Activated effector memory CD4-positive, alpha-beta T cell treated with anti-CD3 and anti-CD28 coated beads, Interleukin-2, amount 50 U/mL, for 16 hours (primary cell): Measurements from ENCODE around the gene FGFR1OP2.
A peak's percentile ranks its signal among the peaks of the same experiment; 100 is the strongest.
"Not testable (repeated sequence)": the region's sequence is repeated elsewhere in the genome, so short reads cannot be mapped to it uniquely, and the experiment has no call there.

Source experiments
- DNase-seq: peaks from one replicate; pipeline ENCODE4 v3.0.0-alpha.2; 2020

The FGFR1OP2 gene

DNA sequence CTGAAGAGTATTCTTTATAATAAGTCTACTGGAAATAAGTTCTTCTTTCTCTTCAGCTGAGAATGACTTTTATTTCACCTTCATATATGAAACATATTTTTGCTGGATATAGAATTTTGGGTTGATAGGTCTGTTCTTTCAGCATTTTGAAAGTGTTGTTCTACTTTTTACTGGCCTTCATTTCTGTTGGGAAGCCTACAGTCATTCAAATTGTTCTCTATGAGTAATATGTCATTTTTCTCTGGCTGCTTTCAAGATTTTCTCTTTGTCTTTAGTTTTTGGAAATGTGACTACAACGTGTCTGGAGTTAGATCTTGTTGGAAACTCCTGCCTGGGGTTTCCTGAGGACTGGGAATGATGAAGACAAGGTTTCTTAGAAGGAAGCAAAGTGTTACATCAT is 10.0 kb downstream of the FGFR1OP2 start:
- DNase-seq, result no peak

DNA sequence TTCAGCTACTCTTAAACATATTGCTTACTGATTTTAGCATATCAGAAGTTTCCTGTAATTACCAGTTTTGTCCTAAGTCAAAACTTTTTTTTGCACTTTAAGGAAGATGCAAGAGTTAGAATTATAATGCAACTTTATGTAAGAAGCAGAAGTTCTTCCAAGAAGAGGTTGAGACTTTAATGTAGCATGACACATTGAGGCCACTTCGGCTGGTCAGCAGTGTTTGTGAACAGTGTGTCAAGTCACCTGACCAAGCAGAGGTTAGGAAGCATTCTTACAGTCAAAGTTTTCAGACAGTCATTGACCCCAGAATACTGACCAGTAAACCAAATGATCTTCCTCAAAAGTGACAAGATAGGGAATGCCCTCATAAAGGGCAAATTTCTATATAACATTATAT is 15.2 kb downstream of the FGFR1OP2 start:
- no peak for DNase-seq

DNA sequence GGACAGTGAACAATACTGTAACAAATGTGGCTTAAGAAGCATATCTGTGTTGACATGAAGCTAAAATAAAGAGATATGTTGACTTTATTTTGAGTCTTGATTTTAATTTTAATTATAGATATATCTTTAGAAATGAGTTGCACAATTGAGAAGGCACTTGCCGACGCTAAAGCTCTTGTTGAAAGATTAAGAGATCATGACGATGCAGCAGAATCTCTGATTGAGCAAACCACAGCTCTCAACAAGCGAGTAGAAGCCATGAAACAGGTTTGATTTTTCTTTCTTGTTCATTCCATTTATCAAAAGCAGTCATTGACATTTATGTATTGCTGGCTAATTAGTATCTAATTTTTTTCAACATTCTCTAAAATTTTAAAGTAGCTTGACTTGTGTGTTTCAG is 15.8 kb downstream of the FGFR1OP2 start:
- DNase-seq, result no peak

DNA sequence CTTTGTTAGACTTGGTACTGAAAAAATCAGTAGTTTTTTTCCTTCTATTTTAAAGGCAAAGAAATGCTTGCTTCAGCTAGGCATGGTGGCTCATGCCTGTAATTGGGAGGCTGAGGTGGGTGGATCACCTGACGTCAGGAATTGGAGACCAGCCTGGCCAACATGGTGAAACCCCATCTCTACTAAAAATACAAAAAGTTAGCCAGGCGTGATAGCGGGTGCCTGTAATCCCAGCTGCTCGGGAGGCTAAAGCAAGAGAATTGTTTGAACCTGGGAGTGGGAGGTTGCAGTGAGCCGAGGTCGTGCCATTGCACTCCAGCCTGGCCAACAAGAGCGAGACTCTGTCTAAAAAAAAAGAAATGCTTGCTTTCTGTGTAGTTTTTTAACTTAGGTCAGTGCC is 23.1 kb downstream of the FGFR1OP2 start:
- not testable (repeated sequence) for DNase-seq

DNA sequence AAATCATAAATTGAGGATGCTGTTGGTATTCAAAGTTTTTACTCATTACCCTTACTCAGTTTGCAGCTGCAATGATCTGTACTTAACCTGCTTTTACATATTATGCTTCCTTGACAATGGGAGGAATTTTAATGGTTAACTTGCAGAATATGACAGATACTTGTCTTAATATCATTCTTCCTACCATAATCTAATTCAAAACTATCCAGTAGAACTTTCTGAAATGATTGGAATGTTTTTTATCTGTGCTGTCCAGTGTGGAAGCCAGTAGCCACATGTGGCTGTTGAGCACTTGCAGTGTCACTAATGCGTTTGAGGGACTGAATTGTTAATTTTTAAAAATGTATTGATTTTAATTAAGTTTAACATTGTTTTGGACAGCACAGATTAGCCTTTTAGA is 23.5 kb downstream of the FGFR1OP2 start:
- DNase-seq, result no peak

DNA sequence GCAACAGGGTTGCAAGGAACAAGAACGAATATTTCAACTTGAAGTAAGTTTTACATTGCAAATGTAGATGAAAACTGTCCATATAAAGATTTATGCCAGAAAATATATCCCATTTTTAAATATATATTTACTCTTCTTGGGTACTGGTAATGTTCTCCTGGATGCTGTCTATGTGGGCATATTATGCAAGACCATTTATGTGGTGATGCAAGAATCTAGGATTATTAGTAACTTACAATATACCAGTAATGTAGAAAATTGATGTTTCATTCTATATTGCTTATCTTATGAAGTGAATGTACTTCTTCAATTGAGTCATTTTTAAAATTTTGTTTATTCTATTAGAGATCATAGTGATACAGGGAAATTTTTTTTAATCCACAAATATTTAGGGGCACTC is 25.1 kb downstream of the FGFR1OP2 start:
- DNase-seq, result no peak

DNA sequence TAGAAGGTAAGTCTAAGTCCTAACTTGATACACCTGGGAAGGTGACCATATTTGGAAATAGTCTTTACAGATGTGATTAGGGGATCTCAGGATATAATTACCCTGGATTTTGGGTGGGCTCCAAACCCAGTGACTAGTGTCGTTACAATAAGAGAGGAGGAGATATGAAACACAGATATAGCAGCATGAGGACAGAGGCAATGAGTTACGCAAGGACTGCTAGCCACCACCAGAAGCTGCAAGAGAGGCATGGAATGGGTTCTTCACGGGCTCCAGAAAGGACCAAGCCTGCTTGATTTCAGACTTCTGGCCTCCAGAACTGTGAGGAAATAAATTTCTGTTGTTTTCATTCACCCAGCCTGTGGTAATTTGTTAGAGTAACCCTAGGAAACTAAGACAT is 28.6 kb downstream of the FGFR1OP2 start:
- no peak for DNase-seq

DNA sequence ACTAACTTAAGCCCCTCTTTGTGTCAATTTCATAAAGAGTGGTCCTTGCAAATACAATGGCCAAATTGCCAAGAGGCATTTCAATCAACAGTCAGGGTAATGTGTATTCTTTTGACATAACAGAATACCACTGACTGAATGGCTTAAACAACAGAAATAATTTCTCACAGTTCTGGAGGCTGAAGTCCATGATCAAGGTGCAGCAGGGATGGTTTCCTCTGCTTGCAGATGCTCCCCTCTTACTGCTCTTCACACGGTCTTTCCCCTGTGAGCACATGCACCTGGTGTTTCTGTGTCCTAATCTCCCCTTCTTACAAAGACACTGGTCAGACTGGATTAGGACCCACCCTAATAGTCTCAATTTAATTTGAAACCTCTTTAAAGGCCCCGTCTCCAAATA is 31.9 kb downstream of the FGFR1OP2 start:
- no peak for DNase-seq

DNA sequence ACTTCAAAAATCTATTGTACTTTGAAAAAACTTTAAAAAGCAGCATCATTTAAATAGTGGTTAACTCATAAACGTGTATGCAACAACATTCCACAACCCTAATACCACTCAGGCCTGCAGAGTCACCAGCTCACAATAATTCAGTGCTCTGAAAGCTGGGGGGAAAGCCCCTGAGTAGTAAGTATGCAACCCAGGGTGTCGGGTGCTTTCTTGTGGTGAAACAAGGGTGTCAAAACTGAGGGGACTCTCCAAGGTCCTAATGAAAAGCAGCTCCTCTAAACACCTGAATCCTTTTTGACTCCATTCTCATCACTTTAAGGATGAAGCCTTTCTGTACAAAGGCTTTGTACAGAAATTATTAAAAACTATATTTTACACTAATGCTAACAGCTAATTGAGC is 33.7 kb downstream of the FGFR1OP2 start:
- peak; percentile 83 for DNase-seq

DNA sequence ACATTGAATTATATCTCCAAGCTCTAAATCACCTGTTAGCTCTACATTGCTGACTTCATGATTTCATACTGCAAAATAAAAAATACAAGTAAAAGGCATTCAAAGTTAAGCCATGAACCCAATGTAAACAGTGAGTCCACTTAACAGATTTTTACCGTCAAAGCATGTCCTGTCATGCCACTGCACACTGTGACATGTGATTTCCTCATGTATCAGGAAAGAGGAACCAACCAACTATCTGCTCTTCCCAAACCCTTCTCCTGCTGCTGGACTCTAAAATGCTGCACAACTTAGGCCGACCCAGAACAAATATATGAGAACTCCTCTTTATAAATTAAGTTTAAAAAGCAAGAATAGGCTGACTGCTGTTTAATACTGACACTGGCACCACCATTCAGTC is 38.4 kb downstream of the FGFR1OP2 start:
- DNase-seq, result no peak

DNA sequence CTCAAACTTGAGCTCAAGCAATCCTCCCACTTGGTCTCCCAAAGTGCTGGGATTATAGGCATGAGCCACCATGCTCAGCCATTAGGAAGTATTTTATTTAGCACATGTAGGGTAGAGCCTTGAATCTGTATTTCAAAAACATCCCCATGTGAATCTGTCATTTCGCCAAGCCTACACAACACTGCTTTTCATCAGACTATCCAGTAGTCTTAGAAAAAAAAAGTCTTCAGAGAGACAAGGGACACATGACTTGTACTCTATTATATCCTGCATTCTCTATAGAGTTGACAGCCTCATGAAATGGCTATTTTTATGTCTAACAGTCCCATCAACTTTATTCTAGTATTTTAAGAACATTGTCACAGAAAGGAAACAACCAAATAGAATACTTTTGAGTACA is 40.5 kb downstream of the FGFR1OP2 start:
- no peak for DNase-seq

DNA sequence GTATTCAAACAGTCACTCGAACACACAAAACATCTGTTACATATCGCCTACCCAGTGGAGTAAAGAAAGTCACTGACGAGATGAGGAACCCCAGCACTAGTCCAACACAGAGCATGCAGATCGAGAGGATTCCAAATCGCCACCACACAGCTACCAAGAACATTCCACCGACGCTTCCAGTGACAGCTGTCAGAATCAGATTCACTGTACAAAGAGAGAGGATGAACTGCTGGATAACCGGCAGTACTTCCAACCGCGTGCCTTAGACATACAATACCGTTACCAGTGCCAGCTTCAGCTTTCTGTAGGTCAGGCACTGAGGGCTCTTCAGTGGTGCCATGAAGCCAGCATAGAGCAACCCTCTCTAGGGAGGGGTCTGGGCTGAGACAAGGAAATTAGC is 41.5 kb downstream of the FGFR1OP2 start:
- DNase-seq, result no peak

DNA sequence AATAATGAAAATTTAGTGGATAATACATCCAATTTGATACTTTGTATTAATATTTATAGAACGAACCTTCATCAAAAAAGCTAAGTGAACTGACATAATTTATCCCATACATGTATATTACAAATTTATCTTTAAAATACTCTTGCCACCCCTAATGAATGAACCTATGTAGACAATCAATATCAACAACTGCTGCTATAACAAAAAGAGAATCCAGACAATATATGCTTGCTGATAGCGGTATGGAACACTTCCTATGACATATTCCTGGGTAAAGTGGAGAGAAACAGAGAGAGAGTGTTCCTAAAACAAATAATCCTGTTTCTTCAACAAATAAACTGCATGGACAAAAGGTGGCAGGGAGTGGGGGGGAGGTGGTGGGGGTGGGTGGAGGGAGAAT is 44.6 kb downstream of the FGFR1OP2 start:
- no peak for DNase-seq

DNA sequence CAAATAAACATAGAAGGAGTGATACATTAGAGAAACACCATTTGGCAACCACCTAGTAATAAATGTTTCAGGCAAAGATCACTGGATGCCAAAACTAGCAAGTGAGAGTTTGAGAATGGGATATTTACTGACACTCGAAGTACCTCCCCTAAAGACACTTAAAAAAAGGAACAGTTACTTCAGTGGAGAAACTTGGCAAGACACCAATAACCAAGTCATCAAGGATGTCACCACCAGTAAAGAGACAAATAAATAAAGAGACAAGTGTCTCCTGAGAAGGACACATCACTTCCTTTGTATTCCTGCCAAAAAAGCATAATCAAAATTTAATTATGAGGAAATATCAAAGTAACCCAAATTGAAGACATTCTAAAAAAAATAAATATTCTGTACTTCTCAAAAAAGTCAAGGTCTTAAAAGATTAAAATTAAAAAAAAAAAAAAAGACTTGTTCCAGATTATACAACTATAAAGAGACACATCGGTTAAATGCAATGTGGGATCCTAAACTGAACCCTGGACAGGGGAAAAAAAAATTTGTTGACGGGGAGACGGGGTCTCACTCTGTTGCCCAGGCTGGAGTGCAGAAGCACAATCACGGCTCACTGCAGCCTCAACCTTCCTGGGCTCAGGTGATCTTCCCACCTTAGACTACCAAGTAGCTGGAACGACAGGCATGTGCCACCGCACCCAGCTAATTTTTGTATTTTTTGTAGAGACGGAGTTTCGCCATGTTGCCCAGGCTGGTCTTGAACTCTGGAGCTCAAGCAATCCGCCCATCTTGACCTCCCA is 49.6 kb downstream of the FGFR1OP2 start:
- no peak for DNase-seq

DNA sequence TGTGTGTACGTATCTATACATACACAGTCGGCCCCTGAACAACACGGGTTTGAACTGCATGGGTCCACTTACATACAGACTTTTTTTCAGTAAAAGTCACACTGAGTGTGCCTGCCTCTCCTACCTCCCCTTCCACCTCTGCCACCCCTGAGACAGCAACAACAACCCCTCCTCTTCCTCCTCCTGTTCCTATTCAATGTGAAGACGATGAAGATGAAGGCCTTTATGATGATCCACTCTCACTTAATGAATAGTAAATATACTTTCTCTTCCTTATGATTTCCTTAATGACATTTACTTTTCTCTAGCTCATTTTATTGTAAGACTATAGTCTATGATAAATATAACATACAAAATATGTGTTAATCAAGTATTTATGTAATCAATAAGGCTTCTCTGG is 50.4 kb downstream of the FGFR1OP2 start:
- no peak for DNase-seq

DNA sequence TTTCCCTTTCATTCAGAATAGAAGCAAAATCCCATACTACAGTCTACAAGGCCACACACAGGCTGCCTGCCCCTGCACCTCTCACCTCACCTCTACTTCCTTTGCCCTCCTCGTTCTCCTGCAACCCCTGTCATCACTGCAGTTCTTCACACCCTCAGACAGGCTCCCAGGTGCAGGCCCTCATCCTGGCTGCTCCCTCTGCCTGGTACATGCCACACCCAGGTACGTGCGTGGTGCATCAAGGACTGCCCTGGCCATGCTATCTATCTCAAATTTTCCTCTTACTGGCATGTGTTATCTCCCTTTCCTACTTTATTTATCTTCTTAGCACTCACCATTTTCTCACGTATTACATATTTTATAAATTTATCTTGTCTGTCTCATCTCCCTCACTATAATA is 51.6 kb downstream of the FGFR1OP2 start:
- no peak for DNase-seq

DNA sequence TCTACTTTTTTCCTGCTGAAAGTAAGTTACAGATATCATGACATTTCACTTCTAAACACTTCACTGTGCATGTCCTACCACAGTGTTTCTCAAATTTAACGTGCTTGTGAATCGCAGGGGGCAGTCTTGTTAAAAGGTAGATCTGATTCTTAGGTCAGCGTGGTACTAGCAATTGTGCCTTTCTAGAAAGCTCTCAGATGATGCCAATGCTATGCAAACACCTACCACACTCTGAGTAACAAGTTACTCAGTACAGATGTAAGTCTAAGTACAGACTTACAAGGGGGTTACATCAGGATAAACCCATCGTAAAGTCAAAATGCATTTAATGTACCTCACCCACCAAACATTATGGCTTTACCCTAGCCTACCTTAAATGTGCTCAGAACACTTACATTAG is 53.6 kb downstream of the FGFR1OP2 start:
- no peak for DNase-seq

DNA sequence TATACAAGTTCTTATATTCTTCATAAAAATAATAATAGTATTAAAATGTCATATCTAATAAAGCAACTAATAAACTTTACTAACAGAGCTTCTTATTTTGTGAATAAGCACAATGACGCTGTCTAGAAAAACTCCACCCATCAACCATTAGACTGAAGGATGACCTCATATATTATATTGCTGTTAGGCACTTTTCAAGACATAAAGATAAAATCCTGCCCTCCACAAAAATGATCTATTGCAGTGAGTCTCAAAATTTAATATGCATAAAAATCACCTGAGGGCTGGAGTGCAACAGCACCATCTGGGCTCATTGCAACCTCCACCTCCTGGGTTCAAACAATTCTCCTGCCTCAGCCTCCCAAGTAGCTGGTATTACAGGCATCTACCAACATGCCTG is 55.8 kb downstream of the FGFR1OP2 start:
- DNase-seq, result no peak

DNA sequence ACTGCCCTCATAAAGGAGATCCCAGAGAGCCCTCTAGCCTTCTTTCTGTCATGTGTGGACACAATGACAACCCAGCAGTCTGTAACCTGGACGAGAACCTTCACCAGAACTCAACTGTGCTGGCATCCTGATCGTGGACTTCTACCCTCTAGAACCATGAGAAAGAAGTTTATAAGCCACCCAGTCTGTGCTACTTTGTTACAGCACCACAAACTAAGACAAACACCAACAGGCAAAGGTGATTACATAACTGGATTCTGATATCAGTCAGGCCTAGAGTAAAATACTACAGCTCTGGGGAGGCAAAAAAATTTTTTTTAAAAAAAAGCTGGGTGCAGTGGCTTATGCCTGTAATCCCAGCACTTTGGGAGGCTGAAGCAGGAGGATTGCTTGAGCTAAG is 57.4 kb downstream of the FGFR1OP2 start:
- no peak for DNase-seq

DNA sequence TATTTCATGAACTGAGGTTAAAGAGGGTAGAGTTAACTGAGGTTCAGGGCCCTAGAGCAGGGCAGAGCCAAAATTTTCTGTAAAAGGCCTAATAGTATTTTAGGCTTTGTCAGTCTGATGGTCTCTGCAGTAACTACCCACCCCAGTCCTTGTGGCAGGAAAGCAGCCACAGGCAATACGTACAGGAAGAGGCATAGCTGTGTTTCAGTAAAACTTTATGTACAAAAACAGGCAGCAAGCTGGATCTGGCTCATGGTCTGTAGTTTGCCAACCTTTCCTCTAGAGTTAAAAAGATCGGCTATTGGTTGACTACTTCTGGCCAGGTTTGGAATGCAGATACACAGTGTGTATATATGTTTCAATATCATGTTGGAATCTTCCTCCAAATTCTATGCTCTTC is 58.7 kb downstream of the FGFR1OP2 start:
- DNase-seq, result no peak

DNA sequence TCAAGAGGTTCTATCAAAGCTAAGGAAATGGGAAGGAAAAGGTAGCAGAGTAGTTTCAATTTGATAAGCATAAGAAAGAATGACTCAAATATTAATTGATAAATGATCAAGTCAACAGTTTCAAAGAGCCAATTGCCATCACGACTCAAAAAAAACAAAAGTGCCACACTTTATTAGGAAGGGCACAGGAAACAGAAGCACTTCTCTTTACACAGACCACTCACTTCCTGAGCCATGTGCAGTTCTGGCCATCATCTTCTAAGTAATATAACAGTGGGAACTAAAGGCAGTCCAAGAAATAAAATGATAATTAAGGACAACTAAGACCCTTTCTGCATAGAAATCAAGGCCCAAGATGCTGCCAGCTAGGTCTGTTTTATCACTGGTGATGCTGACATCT is 62.7 kb downstream of the FGFR1OP2 start:
- DNase-seq, result no peak

DNA sequence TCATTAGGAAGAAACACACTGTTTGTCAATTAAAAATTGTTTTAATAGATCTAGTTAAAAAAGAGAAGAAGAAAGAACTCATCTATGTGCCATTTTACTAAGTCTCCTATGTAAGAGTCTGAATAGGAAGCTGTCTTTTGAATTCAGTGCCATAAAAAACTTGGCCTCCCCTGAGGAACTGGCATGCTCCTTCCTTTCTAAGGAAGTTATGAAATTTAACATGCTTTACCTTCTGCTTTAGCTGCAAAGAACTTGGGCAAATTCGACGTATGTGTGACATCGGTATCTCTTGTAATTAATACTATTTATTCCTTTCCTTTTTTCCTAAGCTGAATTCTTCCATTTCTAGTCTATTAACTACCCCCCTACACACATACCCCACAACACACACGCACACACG is 63.4 kb downstream of the FGFR1OP2 start:
- DNase-seq, result no peak

DNA sequence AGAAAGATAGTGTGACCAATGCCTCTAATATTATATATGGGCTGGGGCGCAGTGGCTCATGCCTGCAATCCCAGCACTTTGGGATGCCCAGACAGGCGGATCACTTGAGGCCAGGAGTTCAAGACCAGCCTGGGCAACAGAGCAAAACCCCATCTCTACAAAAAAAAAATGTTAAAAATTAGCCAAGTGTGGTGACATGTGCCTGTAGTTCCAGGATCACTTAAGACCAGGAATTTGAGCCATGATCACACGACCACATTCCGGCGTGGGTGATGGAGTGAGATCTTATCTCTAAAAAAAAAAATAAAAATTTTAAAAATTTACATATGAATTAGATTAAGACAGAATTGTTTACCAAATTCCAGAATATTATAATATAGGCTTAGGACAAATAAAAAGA is 63.9 kb downstream of the FGFR1OP2 start:
- no peak for DNase-seq

DNA sequence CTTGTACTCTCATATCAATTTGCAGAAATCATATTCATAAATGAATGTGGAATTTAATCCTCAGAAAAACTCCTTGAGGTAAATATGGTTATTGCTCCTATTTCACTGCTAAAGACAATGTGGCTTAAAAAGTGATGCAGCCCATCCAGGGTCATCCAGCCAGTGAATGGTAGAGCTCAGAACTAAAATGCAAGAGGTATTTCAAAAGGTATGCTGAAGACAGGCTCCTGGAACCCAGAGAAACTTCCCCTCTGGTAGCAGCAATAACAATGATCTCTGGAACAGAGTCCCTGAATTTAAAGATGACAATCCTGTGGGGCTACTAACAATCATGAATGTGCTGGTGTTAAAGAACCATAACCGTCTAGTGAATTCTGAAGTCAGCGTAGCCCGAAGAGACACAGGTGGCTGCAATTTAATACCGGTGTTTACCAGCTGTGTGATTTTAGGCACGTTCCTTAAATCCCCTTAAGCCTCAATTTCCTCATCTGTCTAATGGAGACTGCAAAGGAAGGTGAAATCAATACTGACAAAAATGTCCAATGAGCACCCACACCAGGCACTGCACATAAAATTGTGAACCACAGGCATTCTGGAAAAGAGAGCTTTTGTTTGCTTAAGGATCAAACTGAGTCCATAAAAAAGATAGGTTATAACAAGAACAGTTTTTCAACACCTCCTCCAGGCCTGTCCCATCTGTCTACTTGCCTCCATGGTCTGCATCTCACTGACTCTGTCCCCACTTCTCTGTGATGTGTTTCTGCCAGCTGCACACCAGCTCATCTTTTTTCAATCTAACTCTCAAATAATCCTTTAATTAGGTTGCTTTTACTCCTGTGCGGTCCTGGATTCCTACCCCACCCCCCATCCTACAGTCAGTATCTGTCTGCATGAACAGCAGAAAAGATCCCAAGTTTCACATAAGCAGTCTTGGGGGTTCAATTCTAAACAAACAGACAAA is 65.4 kb downstream of the FGFR1OP2 start:
- no peak for DNase-seq
